Liver (tissue), 9 donors: ENCODE measurements around the gene GEMIN8. TPM values are rescaled to one million over a fixed set of nuclear protein-coding genes. Genes with fewer than 3 reads are reported as not detected.

Experiments
- DNase-seq: peaks from one replicate; pipeline ENCODE4 v3.0.0-alpha.2; 2017; ENCODE audit warnings: low spot score
- H3K27ac ChIP-seq, 2 donors: one replicate each; pipeline ENCODE4 v1.7.0; 2013; ENCODE audit warnings: inconsistent platforms in 2 of 2, low read length in 2 of 2, control low read depth in 1 of 2, low read depth in 1 of 2, mild to moderate bottlenecking in 1 of 2
- H3K27me3 ChIP-seq, 4 donors: one replicate each; pipeline versions ENCODE4 v1.6.1 to v1.7.0; 2013; ENCODE audit warnings: low read length in 3 of 4, inconsistent platforms in 1 of 4, mild to moderate bottlenecking in 1 of 4, moderate library complexity in 1 of 4; ENCODE audit not compliant: control insufficient read depth in 4 of 4, insufficient read depth in 4 of 4
- H3K36me3 ChIP-seq, 4 donors: one replicate each; pipeline versions ENCODE4 v1.6.1 to v1.7.0; 2013; ENCODE audit warnings: low read length in 3 of 4, mild to moderate bottlenecking in 3 of 4, low read depth in 1 of 4, moderate library complexity in 1 of 4; ENCODE audit not compliant: control insufficient read depth in 4 of 4, insufficient read depth in 3 of 4
- H3K4me1 ChIP-seq, 4 donors: one replicate each; pipeline versions ENCODE4 v1.6.1 to v1.7.0; 2013; ENCODE audit warnings: low read length in 3 of 4, mild to moderate bottlenecking in 3 of 4, moderate library complexity in 1 of 4; ENCODE audit not compliant: control insufficient read depth in 4 of 4, insufficient read depth in 4 of 4
- H3K4me3 ChIP-seq, 3 donors: one replicate each; pipeline versions ENCODE4 v1.6.1 to v1.7.0; 2013; ENCODE audit warnings: low read length in 3 of 3, control low read depth in 1 of 3, low read depth in 1 of 3, mild to moderate bottlenecking in 1 of 3
- H3K9ac ChIP-seq, 2 donors: one replicate each; pipeline ENCODE4 v1.7.0; 2013; ENCODE audit warnings: low read length in 2 of 2, mild to moderate bottlenecking in 2 of 2, moderate library complexity in 2 of 2, control low read depth in 1 of 2, low read depth in 1 of 2
- H3K9me3 ChIP-seq, 4 donors: one replicate each; pipeline versions ENCODE4 v1.6.1 to v1.7.0; 2013; ENCODE audit warnings: low read length in 3 of 4; ENCODE audit not compliant: control insufficient read depth in 4 of 4
- CTCF ChIP-seq: fragments of 150-350 bp; IDR thresholded peaks from 2 replicates; pipeline ENCODE4 v1.5.1; 2017; ENCODE audit warnings: improper control_type of control experiment, low read depth, low read length; ENCODE audit not compliant: missing input control
- EGR1 ChIP-seq, 2 donors: IDR thresholded peaks; 2 replicates each; pipeline ENCODE4 v1.6.1; 2016 to 2018; ENCODE audit warnings: antibody characterized with exemption in 2 of 2, low read depth in 2 of 2
- FOXA1 ChIP-seq: IDR thresholded peaks from 2 replicates; pipeline ENCODE4 v1.6.1; 2016; ENCODE audit warnings: antibody characterized with exemption
- FOXA2 ChIP-seq: IDR thresholded peaks from 2 replicates; pipeline ENCODE4 v1.6.1; 2016; ENCODE audit warnings: antibody characterized with exemption
- GABPA ChIP-seq, 2 donors: IDR thresholded peaks in 1 of 2; conservative IDR thresholded peaks in 1 of 2; 2 replicates each; pipeline ENCODE4 v1.6.1; 2016; ENCODE audit warnings: antibody characterized with exemption in 2 of 2, mild to moderate bottlenecking in 1 of 2, moderate library complexity in 1 of 2
- HNF4A ChIP-seq, 2 donors: conservative IDR thresholded peaks; 2 replicates each; pipeline ENCODE4 v1.6.1; 2016; ENCODE audit warnings: antibody characterized with exemption in 2 of 2, mild to moderate bottlenecking in 2 of 2
- HNF4G ChIP-seq: IDR thresholded peaks from 2 replicates; pipeline ENCODE4 v1.6.1; 2016; ENCODE audit warnings: antibody characterized with exemption
- JUND ChIP-seq, 2 donors: IDR thresholded peaks; 2 replicates each; pipeline ENCODE4 v1.6.1; 2016; ENCODE audit warnings: antibody characterized with exemption in 2 of 2
- MAX ChIP-seq: IDR thresholded peaks from 2 replicates; pipeline ENCODE4 v1.6.1; 2016; ENCODE audit warnings: antibody characterized with exemption
- RAD21 ChIP-seq, 2 donors: IDR thresholded peaks; 2 replicates each; pipeline ENCODE4 v1.6.1; 2016; ENCODE audit warnings: antibody characterized with exemption in 2 of 2, mild to moderate bottlenecking in 2 of 2
- REST ChIP-seq: IDR thresholded peaks from 2 replicates; pipeline ENCODE4 v1.6.1; 2016; ENCODE audit warnings: antibody characterized with exemption, mild to moderate bottlenecking
- SP1 ChIP-seq: IDR thresholded peaks from 2 replicates; pipeline ENCODE4 v1.6.1; 2018; ENCODE audit warnings: antibody characterized with exemption, mild to moderate bottlenecking
- TAF1 ChIP-seq: conservative IDR thresholded peaks from 2 replicates; pipeline ENCODE4 v1.6.1; 2016; ENCODE audit warnings: antibody characterized with exemption, mild to moderate bottlenecking
- YY1 ChIP-seq: IDR thresholded peaks from 2 replicates; pipeline ENCODE4 v1.6.1; 2016; ENCODE audit warnings: antibody characterized with exemption, mild to moderate bottlenecking
- ZBTB33 ChIP-seq: IDR thresholded peaks from 2 replicates; pipeline ENCODE4 v1.6.1; 2016; ENCODE audit warnings: antibody characterized with exemption
- WGBS: extraction: QIAGEN DNeasy Blood & Tissue Kit; methylation state at CpG from one replicate; pipeline ENCODE4 v1.1.7; 2013; 5-methylcytosine and 5-hydroxymethylcytosine counted together
- polyA plus RNA-seq, 2 donors: library from polyadenylated mRNA; stranded (reverse) in 1 of 2; unstranded in 1 of 2; fragments of 200-250 nt in 1 of 2; fragments of >200 nt in 1 of 2; fragmentation: Nextera tagmentation in 1 of 2; extraction: Ambion mirVana in 1 of 2; gene quantifications; one replicate each; pipeline versions ENCODE4 v1.2.1 to v1.2.3, GENCODE V29; 2013 to 2015
- total RNA-seq, 2 donors: library from RNA; depleted of rRNA; stranded (reverse); fragments of >200 nt; gene quantifications; one replicate each; pipeline ENCODE4 v1.2.3, GENCODE V29; 2014
- donor health status: healthy.
- donor health status: healthy.
- donor health status: healthy.
- donor health status: healthy.
- donor health status: healthy.

The GEMIN8 gene
- total and polyA plus RNA-seq, 4 donors = 5.6 to 11.7 (median 9.1) TPM

- H3K27ac ChIP-seq = no peak overlapping the region
- H3K9ac ChIP-seq = no peak overlapping the region
- WGBS = 86% methylated on average over 3 of the region's 3 CpGs
- no peaks in the 10 kb centered on the region for H3K36me3 ChIP-seq
- H3K4me3 ChIP-seq = no peak overlapping the region
- no peak for TF ChIP-seq YY1
- TF ChIP-seq ZBTB33 = no peak
- no peak for TF ChIP-seq REST
- TF ChIP-seq RAD21 (IDR thresholded peaks at IDR 0.05) = no peak
- no peak for TF ChIP-seq EGR1 (IDR thresholded peaks at IDR 0.05; ENCODE audit: low read depth in 2 of 2)
- TF ChIP-seq FOXA2 = no peak
- no peak for TF ChIP-seq HNF4G
- TF ChIP-seq FOXA1 = no peak
- TF ChIP-seq JUND (IDR thresholded peaks at IDR 0.05) = no peak
- TF ChIP-seq HNF4A (conservative IDR thresholded peaks at IDR 0.05) = no peak
- TF ChIP-seq CTCF = no peak
- no peak for TF ChIP-seq GABPA (IDR thresholded peaks at IDR 0.05 in 1 of 2, conservative IDR thresholded peaks at IDR 0.05 in 1 of 2)
- no peak for TF ChIP-seq TAF1
- no peak for TF ChIP-seq SP1
- no peak for TF ChIP-seq MAX
- no peaks in the 10 kb centered on the region for H3K4me1 ChIP-seq
- DNase-seq = no peak
- peaks cover 0 to 8% (median 1%) of the 10 kb centered on the region in 4 donors for H3K9me3 ChIP-seq
- no peaks in the 10 kb centered on the region for H3K27me3 ChIP-seq
Observed at GRCh38 chrX:13983734-13984133, 46.0 kb downstream of the GEMIN8 start.

- Histone ChIP-seq H3K4me1 (no peaks in the 10 kb centered on the region), H3K27ac (no peak overlapping the region), H3K27me3 (peaks cover 0 to 5% (median 0%) of the 10 kb centered on the region in 4 donors), H3K4me3 (no peak overlapping the region), H3K9ac (no peak overlapping the region), H3K9me3 (no peaks in the 10 kb centered on the region), H3K36me3 (no peaks in the 10 kb centered on the region)
- WGBS = 91% methylated on average over 4 of the region's 4 CpGs
- DNase-seq = no peak
- TF ChIP-seq SP1 (no peak), YY1 (no peak), ZBTB33 (no peak), TAF1 (no peak), HNF4G (no peak), HNF4A (conservative IDR thresholded peaks at IDR 0.05) (no peak), REST (no peak), FOXA2 (no peak), CTCF (no peak), MAX (no peak), FOXA1 (no peak)
Observed at GRCh38 chrX:13968198-13968597, 61.5 kb downstream of the GEMIN8 start.
